SKM-1 (cell line): Measurements from ENCODE around the gene ABCC1.
"Not testable (repeated sequence)": the region's sequence is repeated elsewhere in the genome, so short reads cannot be mapped to it uniquely, and the experiment has no call there.

ENCODE experiments used
- DNase-seq: peaks from one replicate; lab custom pipeline; 2025; ENCODE audit not compliant: unreplicated experiment; lab: John Stamatoyannopoulos, UW

Gene ABCC1

DNA sequence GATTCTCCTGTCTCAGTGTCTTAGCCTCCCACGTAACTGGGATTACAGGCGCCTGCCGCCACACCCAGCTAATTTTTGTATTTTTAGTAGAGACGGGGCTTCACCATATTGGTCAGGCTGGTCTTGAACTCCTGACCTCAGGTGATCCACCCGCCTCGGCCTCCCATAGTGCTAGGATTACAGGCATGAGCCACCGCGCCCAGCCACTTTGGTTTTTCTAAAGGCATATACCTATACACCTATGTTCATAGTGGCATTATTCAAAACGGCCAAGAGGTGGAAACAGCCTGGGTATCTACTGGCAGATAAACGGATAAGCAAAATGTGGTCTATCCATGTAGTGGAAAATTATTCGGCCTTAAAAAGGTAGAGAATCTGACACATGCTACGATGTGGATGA lies 203.6 kb downstream of the ABCC1 start:
- not testable (repeated sequence) for DNase-seq

DNA sequence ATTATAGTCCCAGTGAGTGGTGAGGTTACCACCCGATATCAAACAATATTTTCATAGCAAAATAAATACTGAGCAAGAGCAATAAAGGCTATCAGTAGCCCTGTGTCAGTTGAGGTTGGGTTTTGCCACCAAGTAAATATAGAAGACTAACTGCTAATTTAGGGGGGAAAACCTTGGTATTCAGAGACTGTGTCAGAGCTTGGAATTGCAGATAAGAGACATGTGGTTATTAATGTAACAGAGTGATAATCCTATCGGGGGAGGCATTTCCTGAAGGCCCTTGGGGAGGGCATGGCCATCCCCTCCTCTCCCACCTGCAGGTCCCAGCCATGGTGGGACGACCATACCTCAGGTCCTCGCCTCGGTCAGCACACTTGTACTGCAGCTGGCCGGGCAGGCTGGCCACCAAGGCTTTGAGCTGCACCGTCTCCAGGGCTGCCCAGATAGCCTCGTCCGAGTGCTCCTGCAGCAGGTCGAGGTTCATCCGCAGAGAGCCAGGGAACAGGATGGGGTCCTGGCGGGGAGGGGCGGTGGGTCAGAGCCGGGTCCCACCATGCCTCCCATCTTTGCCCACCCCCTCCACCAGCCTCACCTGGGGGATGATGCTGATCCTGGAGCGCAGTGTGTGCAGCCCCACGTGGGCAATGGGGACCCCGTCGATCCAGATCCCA lies 205.0 kb downstream of the ABCC1 start:
- DNase-seq: no peak

DNA sequence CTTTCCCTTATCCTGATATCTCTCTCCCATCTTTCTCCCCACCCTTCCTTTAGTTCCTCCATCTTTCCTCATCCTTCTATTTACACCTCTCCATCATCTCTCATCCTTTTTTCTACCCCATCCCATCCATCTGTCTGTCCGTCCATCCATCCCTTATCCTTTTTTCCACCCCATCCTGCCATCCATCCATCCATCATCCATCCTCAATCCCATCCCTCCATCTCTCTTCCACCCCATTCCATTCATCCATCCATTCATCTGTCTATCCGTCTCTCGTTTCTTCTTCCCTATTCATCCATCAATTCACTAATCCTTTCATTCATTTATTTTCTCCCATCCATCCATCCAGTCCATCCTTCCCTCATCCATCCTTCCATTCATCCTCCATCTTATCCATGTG lies 205.8 kb downstream of the ABCC1 start:
- DNase-seq: no peak

DNA sequence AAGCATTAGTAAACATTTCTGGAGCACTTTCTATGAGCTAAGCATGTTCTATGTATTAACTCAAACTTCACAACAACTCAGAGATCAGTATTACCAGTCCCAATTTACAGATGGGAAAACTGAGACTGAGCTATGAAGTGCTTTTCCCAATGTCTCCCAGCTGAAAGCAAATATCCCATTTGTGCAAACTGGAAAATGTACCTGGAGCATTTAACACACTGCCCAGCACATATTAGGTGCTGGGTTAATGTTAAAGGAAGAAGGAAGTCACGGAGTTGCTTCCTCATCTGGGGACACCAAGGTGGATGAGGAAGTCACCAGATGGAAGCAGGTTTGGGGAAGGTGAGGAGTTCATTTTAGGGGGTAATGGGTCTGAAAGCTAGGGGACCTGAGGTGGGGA lies 207.8 kb downstream of the ABCC1 start:
- DNase-seq: no peak

DNA sequence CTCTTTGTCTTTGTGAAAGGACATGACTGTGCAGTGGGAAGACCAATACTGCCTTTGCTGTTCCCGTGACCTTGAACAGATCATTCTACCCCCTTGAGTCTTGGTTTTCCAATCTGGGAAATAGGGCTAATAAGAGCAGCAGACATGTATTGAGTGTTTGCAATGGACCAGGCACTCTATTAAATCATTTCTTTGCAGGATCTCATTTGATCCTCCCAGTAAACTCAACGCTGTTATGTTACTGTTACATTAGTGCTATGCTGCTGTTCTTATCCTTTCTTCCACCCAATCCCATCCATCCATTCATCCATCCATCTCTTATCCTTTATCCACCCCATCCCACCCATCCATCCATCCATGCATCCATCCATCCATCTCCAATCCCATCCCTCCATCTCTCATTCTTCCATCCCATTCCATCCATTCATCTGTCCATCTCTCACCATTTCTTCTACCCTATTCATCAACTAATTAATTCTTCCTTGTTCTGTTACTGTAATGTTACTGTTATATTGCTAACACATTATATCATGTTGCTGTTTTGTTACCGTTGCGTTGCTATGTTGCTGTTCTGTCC lies 208.8 kb downstream of the ABCC1 start:
- no peak for DNase-seq

DNA sequence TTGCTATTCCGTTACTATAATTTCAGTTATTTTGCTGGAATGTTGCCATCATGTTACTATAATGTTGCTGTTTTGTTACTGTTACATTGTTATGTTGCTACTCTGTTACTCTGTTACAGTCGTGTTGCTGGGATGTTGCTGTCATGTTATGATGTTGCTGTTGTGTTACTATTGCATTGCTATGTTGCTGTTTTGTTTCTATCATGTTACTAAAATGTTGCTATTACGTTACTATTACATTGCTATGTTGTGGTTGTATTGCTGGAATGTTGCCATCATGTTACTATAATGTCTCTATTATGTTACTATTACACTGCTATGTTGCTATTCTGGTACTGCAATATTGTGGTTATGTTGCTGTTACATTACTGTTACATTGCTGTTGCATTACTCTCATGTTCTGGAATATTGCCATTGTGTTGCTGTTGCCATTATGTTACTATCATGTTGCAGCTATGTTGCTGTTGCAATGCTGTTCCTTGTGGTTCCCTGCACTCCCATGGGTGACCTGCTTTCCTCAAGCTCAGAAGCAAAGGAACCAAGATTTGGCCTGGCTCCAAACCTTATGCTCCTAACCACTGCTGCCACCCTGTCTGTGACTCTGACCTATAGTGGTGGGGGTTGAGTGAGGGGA lies 209.4 kb downstream of the ABCC1 start:
- DNase-seq: no peak

DNA sequence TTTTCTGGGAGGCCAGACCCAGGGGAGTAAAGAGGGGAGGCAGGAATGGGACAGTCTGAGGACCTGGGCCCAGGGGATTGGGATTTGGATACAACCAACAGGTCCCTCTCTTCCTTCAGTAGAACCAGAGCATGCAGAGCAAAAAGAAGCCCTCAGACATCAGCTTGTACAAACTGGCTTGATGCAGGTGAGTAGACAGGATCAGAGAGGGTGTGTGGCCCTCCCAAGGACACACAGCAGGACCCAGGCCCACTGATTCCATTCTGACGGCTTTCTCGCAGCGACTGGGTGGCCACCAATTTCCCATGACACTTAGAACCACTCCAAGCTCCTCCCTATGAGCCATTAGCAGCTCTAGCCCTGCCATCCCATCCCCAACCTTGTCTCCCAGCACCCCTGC lies 210.2 kb downstream of the ABCC1 start:
- no peak for DNase-seq

DNA sequence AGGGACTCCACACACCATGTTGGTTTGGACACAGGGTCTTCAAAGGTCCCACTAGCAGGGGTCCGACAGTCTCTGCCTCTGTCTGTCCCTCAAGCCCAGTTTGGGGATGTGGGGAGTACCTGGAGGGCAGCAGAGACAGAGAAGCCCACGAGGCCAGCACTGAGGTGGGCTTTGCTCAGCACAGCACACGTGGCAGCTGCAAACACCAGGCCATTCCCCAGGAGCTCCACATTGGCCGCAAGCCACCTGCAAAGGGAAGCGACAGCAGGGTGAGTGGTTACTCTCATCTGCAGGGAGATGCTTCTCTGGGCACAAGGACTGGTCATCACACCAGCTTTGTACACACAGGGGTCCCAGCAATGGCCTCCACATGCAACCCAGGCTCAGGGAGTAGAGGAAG lies 211.9 kb downstream of the ABCC1 start:
- no peak for DNase-seq

DNA sequence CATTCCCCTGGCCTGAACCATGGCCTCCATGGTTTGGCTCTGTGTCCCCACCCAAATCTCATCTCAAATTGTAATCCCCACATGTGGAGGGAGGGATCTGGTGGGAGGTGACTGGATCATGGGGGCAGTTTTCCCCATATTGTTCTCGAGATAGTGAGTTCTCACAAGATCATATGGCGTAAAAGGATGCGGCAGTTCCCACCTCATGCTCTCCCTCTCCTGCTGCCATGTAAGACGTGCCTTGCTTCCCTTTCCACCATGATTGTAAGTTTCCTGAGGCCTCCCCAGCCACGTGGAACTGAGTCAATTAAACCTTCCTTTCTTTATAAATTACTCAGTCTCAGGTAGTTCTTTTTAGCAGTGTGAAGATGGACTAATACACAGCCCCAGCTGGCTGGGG lies 212.4 kb downstream of the ABCC1 start:
- not testable (repeated sequence) for DNase-seq

DNA sequence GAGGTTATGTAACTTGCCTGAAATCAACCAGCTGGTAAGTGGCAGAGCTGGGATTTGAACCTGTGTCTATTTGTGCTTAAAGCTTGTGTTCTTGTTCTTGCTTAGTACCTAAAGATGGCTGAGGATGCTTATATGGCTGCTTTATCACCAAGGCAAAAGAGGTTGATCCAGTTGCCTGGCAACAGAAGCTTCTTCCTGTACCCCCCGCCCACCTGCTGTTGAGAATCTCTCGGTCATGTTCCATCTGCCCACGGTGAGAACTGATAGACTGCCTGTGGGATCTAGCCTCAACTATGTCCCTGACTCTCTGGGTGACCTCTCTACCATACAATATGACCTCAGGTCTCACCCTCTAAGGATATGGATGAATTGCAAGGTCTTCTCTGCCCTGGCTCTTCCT lies 213.2 kb downstream of the ABCC1 start:
- DNase-seq: no peak

DNA sequence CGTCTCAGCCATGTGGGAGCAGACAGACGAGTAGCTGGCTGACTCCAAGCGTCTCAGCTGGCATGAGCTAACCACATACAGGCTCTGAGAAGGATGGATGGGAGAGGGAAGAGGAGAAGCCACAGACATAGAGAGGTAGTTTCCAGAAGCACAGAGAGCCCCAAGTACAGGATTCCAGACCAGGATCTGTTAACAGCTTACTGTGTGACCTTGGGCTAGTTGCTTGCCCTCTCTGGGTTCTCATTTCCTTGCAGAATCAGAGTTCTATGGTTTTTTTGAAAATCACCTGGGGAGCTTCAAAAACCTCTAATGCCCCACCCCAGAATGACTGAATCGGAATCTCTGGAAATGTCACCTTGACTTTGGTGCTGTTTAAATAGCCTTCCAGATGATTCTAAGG lies 213.7 kb downstream of the ABCC1 start:
- no peak for DNase-seq

DNA sequence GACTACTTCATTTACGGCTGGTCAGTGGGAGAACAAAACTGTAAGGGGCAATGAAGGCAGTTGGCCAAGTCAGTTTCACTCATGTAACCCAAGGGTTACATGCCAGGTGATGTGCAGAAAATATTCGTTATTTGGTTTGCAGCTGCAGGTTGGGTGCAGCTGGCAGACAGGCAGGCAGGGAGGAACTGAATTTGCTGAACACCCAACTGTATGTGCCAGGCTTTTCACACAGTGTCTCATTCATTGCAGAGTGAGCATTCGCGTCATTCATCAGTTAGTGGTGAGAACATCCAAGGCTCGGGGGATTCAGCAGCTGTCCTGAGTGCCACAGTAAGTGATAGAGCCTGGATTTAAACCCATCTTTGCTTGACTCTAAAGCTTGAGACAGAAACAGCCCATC lies 214.2 kb downstream of the ABCC1 start:
- no peak for DNase-seq

DNA sequence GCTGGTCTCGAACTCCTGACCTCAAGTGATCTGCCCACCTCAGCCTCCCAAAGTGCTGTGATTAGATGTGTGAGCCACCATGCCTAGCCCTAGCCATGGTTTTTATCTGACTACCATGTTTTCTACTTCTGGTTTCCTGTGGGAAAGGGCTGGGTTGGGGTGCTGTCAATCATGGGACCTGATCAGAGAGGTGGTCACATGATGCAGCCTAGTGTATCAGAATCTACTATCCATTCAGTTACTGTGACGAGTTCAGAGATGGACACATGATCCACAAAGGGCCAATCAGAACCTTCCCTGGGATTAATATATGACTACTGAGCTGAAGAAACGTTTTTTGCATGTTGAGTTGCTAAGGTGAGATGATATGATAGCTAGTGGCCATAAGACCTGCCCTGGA lies 214.8 kb downstream of the ABCC1 start:
- no peak for DNase-seq

DNA sequence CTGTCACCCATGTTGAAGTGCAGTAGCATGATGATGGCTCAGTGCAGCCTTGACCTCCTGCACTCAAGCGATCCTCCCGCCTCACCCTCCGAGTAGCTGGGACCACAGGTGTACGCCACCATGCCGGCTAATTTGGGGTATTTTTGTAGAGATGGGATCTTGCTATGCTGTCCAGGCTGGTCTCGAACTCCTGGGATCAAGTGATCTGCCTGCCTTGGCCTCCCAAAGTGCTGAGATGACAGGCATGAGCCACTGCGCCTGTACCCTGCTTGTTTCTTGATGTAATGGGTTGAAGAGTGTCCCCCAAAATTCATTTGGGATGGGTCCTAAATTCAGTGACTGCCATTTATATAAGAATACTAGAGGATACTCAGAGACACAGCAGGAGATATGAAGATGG lies 216.7 kb downstream of the ABCC1 start:
- no peak for DNase-seq

DNA sequence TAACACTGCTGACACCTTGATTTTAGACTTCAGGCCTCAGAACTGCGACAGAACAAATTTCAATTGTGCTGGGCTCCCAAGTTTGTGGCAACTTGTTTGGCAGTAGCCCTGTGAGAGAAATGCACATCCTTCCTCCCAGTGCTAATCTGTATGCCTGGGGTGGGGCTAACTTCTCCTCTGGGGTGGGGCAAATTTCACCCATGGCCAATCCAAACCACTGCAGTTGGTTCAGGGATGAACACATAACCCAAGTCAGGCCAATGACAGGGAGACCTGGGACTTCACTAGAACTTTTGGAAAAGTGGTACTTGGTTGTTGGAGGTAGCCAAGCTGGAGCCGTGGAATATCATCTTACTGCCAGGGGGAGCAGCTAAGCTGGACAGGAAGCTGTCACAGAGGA lies 217.5 kb downstream of the ABCC1 start:
- DNase-seq: no peak

DNA sequence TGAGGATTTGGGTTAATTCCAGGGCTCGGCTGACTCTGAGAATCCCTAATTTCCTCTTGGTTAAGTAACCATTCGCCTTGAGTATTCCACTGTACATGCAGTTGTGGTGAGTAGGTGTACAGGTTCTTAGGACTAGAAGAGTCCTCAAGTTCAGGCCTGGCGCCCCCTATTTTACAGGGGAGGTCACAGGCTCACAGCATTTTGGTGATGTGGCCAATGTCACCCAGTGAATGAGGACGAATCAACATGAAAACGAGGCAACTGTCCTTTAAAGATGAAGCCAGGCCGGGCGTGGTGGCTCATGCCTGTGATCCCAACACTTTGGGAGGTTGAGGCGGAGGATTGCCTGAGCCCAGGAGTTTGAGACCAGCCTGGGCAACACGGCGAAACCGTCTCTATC lies 218.5 kb downstream of the ABCC1 start:
- no peak for DNase-seq

DNA sequence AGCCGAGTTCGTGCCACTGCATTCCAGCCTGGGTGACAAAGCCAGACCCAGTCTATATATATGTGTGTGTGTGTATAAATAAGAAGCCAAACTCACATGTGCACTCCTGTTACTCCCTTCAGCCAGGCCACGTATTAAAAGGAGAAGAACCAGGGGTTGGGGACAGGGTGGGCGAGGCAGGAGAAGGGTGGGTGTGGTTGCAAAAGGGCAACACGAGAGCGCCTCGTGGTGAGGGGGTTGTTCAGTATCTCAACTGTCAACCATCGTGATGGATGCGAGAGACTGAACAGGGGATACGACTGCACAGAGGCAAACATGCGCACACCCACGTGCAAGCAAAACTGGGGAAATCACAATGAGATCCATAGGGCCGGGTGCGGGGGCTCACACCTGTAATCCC lies 219.0 kb downstream of the ABCC1 start:
- no peak for DNase-seq

DNA sequence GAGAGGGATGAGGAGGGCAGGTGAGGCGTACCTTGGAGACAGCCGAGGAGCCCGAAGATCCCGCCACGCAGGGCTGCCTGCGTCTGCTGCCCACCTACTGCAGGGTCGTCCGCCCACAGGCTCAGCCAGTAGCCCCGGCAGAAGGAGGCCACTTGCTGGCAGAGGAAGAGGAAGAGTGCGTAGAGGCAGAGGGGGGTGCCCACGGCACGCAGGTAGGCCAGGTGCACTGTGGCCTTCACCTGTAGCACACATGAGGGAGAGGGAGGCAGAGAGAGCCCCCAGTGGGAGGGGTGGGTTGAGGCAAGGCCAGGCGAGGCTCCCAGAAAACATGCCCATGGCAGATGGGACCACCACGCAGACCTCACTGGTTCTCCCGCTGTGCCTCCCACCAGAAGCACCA lies 220.2 kb downstream of the ABCC1 start:
- DNase-seq: no peak

DNA sequence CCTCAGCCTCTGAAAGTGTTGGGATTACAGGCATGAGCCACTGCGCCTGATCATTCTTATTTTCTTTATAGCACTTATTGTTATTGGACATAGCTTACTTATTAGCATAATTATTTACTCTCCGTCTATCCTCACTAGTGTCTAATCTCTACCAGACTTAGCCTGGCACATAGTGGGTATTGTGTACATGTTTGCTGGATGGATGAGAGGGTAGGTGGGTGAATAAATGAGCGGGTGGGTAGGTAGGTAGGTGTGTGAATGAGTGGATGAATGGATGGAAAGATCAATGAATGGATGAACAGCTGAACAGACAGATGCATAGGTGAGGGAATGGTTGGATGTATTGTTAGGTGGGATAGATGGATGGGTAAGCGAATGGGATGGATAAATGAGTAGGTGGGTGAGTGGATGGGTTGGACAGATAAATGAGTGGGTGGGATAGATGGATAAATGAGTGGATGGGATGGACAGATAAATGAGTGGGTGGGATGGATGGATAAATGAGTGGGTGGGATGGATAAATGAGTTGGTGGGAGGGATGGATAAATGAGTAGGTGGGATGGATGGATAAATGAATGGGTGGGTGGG lies 222.0 kb downstream of the ABCC1 start:
- DNase-seq: no peak

DNA sequence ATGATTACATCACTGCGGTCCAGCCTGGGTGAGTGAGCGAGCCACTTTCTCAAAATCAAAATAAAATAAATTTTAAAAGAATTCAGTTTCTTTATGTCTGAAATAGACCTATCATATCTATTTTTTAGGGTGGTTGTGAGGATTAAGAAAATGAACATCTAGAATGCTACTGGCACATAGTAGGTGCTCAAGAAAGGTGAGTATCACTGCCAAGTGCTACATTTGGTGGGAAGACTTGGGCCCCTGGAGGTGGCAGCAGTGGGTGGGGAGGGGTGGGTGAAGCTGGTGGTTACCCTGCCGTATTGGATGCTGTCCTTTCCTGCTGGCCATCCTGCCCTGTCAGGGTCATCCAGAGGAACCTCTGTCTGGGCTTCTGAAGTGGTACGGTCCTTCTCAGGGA lies 223.6 kb downstream of the ABCC1 start:
- no peak for DNase-seq

DNA sequence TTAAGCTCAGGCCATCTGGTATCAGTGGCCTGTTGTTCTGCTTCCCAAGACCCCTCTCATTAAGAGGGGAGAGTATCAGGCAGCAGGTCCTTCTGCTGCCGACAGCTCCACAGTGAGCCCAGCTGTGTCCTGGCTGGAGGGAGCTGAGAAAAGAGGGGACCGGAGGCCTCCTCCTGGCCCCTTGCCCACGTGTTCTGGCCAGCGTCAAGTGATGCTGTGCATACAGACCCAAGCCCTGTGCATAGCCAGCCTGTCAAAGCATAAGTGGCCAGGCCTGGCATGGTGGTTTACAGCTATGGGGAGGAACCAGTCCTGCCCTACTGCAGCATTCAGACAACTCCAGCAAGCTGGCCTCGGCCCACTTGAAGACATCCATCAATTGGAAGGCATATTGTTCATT lies 225.9 kb downstream of the ABCC1 start:
- no peak for DNase-seq

DNA sequence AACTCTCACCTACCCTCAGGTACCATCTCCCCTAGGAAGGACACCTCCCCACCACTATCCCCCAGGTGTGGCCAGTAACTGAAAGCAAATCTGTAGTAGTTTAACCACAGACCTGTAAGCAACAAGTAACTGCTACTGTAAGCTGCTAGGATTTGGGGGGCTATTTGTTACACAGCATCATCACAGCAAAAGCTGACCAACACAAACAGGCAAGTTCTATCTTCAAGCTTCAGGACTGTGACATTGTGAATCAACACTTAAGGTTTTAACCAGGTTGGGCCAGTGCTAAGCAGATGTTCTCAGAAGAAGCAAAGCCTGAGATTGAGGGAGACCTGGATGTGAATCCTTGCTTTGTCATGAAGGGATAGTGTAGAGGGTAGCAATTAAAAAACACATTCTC lies 226.9 kb downstream of the ABCC1 start:
- DNase-seq: no peak
